ENCODE data around the gene C16orf89.
"Not testable (repeated sequence)": the region's sequence is repeated elsewhere in the genome, so short reads cannot be mapped to it uniquely, and the experiment has no call there.

The C16orf89 gene

DNA sequence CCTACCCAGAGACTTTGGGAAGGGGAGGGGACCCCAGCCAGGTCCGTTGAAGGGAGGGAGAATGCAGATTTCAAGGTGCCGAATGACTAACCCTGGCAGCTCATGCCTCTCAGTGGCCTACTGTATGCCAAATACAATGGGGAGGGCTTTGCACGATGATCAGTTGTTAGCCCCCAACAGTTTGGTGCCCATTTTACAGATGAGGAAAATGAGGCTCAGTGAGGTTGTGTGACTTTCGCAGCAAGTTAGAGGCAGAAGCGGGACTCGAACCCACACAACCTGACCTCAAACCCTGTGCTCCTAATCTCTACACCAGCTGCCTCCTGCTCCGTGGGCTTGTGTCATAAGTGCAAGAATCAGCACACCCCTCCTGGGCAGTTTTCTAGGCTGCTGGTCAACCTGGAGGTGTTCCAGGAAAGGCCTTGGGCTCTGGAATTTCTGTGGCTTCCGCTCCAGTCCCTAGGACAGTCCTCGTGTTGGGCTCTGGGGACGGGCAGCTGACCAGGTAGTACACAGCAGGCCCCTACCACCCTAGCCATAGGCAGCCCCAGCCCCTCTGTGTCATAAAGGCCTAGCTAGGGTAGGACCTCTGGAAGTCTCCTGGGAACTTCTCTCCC, 20.1 kb downstream of the C16orf89 start:
- ChIA-PET CTCF (interaction anchor here (2.2 kb wide), 1 partner anchor 12 kb away, joined by 12 read pairs; no protein-coding TSS in a partner anchor), POLR2A (no interaction called here)
- H3K4me3 ChIP-seq (ENCODE audit: low read depth, low read length) = no peak overlapping the region
- no peaks in the 10 kb centered on the region for H3K9me3 ChIP-seq (ENCODE audit: control insufficient read depth, insufficient read depth, low read depth, low read length)
- no peaks in the 10 kb centered on the region; the same call in 1 of the 2 replicates for H3K4me1 ChIP-seq (ENCODE audit: control insufficient read depth, insufficient read depth, low read length)
- TF ChIP-seq ZNF18 (tag by site-specific recombination; IDR thresholded peaks at IDR 0.05) (no peak), ZNF747 (tag by site-specific recombination; IDR thresholded peaks at IDR 0.05) (no peak)
- no peaks in the 10 kb centered on the region for H3K36me3 ChIP-seq (ENCODE audit: control insufficient read depth in 2 of 2, insufficient read depth in 1 of 2, low read length in 2 of 2)
- H3K27ac ChIP-seq (ENCODE audit: extremely low read depth, low read depth, low read length) = no peak overlapping the region

- H3K36me3 ChIP-seq (ENCODE audit: control insufficient read depth in 2 of 2, insufficient read depth in 1 of 2, low read length in 2 of 2); H3K4me3 ChIP-seq (ENCODE audit: low read depth, low read length); POLR2A ChIA-PET; H3K4me1 ChIP-seq (ENCODE audit: control insufficient read depth, insufficient read depth, low read length); H3K27ac ChIP-seq (ENCODE audit: extremely low read depth, low read depth, low read length); H3K9me3 ChIP-seq (ENCODE audit: control insufficient read depth, insufficient read depth, low read depth, low read length): not testable (repeated sequence)
- CTCF ChIA-PET = interaction anchor here (0.7 to 2.2 kb wide), 2 partner anchors 13 to 366 kb away, joined by 7 to 12 read pairs; no protein-coding TSS in a partner anchor
These were observed 21.2 kb downstream of the C16orf89 start for GRCh38 chr16:5044581-5044980.

DNA sequence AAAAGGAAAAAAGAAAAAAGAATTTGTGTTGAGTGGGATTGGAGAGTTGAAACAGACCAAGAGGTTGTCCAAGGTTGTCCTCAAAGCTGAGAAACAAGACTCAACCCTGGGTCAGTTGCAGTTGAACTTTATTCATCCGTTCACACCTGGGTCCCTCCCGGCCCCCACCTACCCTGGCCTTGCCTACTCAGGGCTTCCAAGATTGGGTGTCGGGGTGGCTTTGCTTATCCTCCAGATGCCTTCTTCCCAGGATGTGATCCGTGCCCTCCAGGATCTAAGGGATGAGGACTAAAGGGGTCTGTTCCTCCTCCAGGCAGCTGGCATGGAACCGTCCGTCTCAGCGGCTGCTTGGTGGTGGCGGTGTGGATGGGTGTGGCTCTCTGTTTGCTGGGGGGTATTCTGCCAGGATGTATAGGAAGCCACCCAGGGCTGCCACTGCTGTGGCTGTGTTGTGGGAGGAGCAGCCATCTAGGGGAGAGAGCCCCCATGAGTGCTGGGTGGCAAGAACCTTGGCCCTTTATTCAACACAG, 21.7 kb downstream of the C16orf89 start:
- Histone ChIP-seq H3K4me1 (ENCODE audit: control insufficient read depth, insufficient read depth, low read length) (no peaks in the 10 kb centered on the region; the same call in 1 of the 2 replicates), H3K36me3 (ENCODE audit: control insufficient read depth in 2 of 2, insufficient read depth in 1 of 2, low read length in 2 of 2) (no peaks in the 10 kb centered on the region), H3K4me3 (ENCODE audit: low read depth, low read length) (no peak overlapping the region), H3K27ac (ENCODE audit: extremely low read depth, low read depth, low read length) (no peak overlapping the region), H3K9me3 (ENCODE audit: control insufficient read depth, insufficient read depth, low read depth, low read length) (no peaks in the 10 kb centered on the region)
- CTCF ChIA-PET = interaction anchor here (0.6 to 2.2 kb wide), 3 partner anchors 10 to 91 kb away, joined by 3 to 12 read pairs (median 3); no protein-coding TSS in a partner anchor
- TF ChIP-seq ZNF677 (tag by site-specific recombination; IDR thresholded peaks at IDR 0.05) (no peak), ZNF596 (tag by site-specific recombination; IDR thresholded peaks at IDR 0.05) (no peak), KLF8 (tag by site-specific recombination; IDR thresholded peaks at IDR 0.05) (no peak), ZNF239 (tag by site-specific recombination; IDR thresholded peaks at IDR 0.05) (no peak), ZNF549 (tag by site-specific recombination; IDR thresholded peaks at IDR 0.05) (no peak)
- TF ChIP-seq, protein P1, sequence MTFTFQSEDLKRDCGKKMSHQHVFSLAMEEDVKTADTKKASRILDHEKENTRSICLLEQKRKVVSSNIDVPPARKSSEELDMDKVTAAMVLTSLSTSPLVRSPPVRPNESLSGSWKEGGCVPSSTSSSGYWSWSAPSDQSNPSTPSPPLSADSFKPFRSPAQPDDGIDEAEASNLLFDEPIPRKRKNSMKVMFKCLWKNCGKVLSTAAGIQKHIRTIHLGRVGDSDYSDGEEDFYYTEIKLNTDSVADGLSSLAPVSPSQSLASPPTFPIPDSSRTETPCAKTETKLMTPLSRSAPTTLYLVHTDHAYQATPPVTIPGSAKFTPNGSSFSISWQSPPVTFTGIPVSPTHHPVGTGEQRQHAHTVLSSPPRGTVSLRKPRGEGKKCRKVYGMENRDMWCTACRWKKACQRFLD (tag by site-specific recombination; IDR thresholded peaks at IDR 0.05) = no peak
- TF ChIP-seq, protein P2, sequence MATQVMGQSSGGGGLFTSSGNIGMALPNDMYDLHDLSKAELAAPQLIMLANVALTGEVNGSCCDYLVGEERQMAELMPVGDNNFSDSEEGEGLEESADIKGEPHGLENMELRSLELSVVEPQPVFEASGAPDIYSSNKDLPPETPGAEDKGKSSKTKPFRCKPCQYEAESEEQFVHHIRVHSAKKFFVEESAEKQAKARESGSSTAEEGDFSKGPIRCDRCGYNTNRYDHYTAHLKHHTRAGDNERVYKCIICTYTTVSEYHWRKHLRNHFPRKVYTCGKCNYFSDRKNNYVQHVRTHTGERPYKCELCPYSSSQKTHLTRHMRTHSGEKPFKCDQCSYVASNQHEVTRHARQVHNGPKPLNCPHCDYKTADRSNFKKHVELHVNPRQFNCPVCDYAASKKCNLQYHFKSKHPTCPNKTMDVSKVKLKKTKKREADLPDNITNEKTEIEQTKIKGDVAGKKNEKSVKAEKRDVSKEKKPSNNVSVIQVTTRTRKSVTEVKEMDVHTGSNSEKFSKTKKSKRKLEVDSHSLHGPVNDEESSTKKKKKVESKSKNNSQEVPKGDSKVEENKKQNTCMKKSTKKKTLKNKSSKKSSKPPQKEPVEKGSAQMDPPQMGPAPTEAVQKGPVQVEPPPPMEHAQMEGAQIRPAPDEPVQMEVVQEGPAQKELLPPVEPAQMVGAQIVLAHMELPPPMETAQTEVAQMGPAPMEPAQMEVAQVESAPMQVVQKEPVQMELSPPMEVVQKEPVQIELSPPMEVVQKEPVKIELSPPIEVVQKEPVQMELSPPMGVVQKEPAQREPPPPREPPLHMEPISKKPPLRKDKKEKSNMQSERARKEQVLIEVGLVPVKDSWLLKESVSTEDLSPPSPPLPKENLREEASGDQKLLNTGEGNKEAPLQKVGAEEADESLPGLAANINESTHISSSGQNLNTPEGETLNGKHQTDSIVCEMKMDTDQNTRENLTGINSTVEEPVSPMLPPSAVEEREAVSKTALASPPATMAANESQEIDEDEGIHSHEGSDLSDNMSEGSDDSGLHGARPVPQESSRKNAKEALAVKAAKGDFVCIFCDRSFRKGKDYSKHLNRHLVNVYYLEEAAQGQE (tag by site-specific recombination; IDR thresholded peaks at IDR 0.05) = no peak
- POLR2A ChIA-PET = no interaction called here

- Histone ChIP-seq H3K4me3 (ENCODE audit: low read depth, low read length) (no peak overlapping the region), H3K4me1 (ENCODE audit: control insufficient read depth, insufficient read depth, low read length) (no peaks in the 10 kb centered on the region; the same call in 1 of the 2 replicates), H3K9me3 (ENCODE audit: control insufficient read depth, insufficient read depth, low read depth, low read length) (no peaks in the 10 kb centered on the region), H3K27ac (ENCODE audit: extremely low read depth, low read depth, low read length) (no peak overlapping the region), H3K36me3 (ENCODE audit: control insufficient read depth in 2 of 2, insufficient read depth in 1 of 2, low read length in 2 of 2) (no peaks in the 10 kb centered on the region)
- TF ChIP-seq ZNF629 (tag by site-specific recombination; IDR thresholded peaks at IDR 0.05) = peak; percentile 69
- TF ChIP-seq ZBTB21 (tag by site-specific recombination; IDR thresholded peaks at IDR 0.05) = no peak
- TF ChIP-seq ZNF677 (tag by site-specific recombination; IDR thresholded peaks at IDR 0.05) = no peak
- peak; percentile 40 for TF ChIP-seq ZNF654 (tag by site-specific recombination; IDR thresholded peaks at IDR 0.05; ENCODE audit: low read depth)
- TF ChIP-seq ZFHX2 (tag by site-specific recombination; conservative IDR thresholded peaks at IDR 0.05) = no peak
- TF ChIP-seq, protein P2 (tag by site-specific recombination; IDR thresholded peaks at IDR 0.05) = peak; percentile 78
- ChIA-PET CTCF (interaction anchor here (0.8 to 1.3 kb wide), 5 partner anchors 9 to 98 kb away, joined by 3 to 4 read pairs (median 3); partner anchors contain the start of gene NAGPA), POLR2A (no interaction called here)
These were observed 23.1 kb downstream of the C16orf89 start for GRCh38 chr16:5042574-5043171.

Data from HEK293 (cell line).